ENCODE measurements around the gene RPL18A. TPM values are rescaled to one million over a fixed set of nuclear protein-coding genes. Genes with fewer than 3 reads are reported as not detected.

RPL18A gene
- polyA plus RNA-seq, 1 of the 3 experiments (the other 2 are of a cell fraction): 2,695 TPM

DNA sequence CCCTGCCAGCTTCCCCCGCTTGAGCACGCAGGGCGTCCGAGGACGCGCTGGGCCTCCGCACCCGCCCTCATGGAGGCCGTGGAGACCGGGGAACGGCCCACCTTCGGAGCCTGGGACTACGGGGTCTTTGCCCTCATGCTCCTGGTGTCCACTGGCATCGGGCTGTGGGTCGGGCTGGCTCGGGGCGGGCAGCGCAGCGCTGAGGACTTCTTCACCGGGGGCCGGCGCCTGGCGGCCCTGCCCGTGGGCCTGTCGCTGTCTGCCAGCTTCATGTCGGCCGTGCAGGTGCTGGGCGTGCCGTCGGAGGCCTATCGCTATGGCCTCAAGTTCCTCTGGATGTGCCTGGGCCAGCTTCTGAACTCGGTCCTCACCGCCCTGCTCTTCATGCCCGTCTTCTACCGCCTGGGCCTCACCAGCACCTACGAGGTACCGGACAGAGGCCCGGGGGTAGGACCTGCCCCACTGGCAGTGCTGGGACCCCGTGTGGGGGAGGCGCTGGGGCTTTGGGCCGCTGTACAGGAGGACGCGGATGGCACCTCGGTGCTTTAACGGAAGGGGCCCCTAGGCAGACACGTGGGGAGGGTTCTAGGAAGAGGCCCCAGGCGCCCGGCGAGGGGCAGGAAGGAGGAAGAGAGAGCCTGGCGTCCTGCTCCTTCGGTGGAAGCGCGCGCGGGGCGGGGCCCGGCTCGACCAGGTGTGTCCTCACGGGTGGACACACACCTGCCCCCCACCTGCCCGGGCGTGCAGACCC is 12.7 kb downstream of the RPL18A start:
- Histone ChIP-seq H3K9me3 (no peaks in the 10 kb centered on the region), H3K4me3 (ENCODE audit: low read depth in 2 of 2, low read length in 1 of 2) (no peak overlapping the region), H3F3A (replicated peaks; ENCODE audit: insufficient read depth) (no peaks in the 10 kb centered on the region), H3K9me2 (no peaks in the 10 kb centered on the region), H3K9ac (no peak overlapping the region), H4K20me1 (ENCODE audit: insufficient read depth) (no peaks in the 10 kb centered on the region), H3K27me3 (ENCODE audit: insufficient read depth) (peaks cover 25% of the 10 kb centered on the region), H2AFZ (ENCODE audit: low read depth) (no peak overlapping the region), H3K79me2 (ENCODE audit: insufficient read depth) (no peaks in the 10 kb centered on the region), H3K36me3 (replicated peaks in 1 of 2; ENCODE audit: control insufficient read depth in 1 of 2, insufficient read depth in 2 of 2, low read length in 1 of 2) (no peaks in the 10 kb centered on the region), H3K4me1 (ENCODE audit: control insufficient read depth in 1 of 2, insufficient read depth in 2 of 2, low read depth in 1 of 2, low read length in 1 of 2) (peaks cover 0 to 5% of the 10 kb centered on the region in 2 experiments; a peak in 1 of 4 replicates), H3K27ac (ENCODE audit: low read depth in 2 of 2, low read length in 1 of 2) (no peak overlapping the region), H3K4me2 (no peak overlapping the region)
- TF ChIP-seq TAF1 (IDR thresholded peaks at IDR 0.05; ENCODE audit: borderline replicate concordance, low read depth, low read length) (no peak), RCOR1 (IDR thresholded peaks at IDR 0.05; ENCODE audit: low read length) (no peak), ELF1 (IDR thresholded peaks at IDR 0.05) (no peak), CHD2 (IDR thresholded peaks at IDR 0.05; ENCODE audit: low read length, partially characterized antibody) (no peak), RAD21 (IDR thresholded peaks at IDR 0.05; ENCODE audit: low read length) (no peak), EZH2phosphoT487 (IDR thresholded peaks at IDR 0.05; ENCODE audit: borderline replicate concordance, low read depth) (no peak), RXRA (IDR thresholded peaks at IDR 0.05; ENCODE audit: borderline replicate concordance, low read depth) (no peak), YY1 (IDR thresholded peaks at IDR 0.05; ENCODE audit: low read depth) (no peak), FOXJ3 (CRISPR knock-in tag; IDR thresholded peaks at IDR 0.05) (no peak), NFIC (IDR thresholded peaks at IDR 0.05; ENCODE audit: borderline replicate concordance) (no peak), FOXM1 (IDR thresholded peaks at IDR 0.05; ENCODE audit: low read depth) (no peak), TCF12 (IDR thresholded peaks at IDR 0.05) (no peak), MXI1 (IDR thresholded peaks at IDR 0.05; ENCODE audit: low read depth, low read length) (no peak), SIN3A (IDR thresholded peaks at IDR 0.05; ENCODE audit: borderline replicate concordance, low read depth, low read length) (no peak)
- TF ChIP-seq, protein P1, sequence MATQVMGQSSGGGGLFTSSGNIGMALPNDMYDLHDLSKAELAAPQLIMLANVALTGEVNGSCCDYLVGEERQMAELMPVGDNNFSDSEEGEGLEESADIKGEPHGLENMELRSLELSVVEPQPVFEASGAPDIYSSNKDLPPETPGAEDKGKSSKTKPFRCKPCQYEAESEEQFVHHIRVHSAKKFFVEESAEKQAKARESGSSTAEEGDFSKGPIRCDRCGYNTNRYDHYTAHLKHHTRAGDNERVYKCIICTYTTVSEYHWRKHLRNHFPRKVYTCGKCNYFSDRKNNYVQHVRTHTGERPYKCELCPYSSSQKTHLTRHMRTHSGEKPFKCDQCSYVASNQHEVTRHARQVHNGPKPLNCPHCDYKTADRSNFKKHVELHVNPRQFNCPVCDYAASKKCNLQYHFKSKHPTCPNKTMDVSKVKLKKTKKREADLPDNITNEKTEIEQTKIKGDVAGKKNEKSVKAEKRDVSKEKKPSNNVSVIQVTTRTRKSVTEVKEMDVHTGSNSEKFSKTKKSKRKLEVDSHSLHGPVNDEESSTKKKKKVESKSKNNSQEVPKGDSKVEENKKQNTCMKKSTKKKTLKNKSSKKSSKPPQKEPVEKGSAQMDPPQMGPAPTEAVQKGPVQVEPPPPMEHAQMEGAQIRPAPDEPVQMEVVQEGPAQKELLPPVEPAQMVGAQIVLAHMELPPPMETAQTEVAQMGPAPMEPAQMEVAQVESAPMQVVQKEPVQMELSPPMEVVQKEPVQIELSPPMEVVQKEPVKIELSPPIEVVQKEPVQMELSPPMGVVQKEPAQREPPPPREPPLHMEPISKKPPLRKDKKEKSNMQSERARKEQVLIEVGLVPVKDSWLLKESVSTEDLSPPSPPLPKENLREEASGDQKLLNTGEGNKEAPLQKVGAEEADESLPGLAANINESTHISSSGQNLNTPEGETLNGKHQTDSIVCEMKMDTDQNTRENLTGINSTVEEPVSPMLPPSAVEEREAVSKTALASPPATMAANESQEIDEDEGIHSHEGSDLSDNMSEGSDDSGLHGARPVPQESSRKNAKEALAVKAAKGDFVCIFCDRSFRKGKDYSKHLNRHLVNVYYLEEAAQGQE (IDR thresholded peaks at IDR 0.05; ENCODE audit: low read depth, low read length): no peak
- TF ChIP-seq, protein P2, sequence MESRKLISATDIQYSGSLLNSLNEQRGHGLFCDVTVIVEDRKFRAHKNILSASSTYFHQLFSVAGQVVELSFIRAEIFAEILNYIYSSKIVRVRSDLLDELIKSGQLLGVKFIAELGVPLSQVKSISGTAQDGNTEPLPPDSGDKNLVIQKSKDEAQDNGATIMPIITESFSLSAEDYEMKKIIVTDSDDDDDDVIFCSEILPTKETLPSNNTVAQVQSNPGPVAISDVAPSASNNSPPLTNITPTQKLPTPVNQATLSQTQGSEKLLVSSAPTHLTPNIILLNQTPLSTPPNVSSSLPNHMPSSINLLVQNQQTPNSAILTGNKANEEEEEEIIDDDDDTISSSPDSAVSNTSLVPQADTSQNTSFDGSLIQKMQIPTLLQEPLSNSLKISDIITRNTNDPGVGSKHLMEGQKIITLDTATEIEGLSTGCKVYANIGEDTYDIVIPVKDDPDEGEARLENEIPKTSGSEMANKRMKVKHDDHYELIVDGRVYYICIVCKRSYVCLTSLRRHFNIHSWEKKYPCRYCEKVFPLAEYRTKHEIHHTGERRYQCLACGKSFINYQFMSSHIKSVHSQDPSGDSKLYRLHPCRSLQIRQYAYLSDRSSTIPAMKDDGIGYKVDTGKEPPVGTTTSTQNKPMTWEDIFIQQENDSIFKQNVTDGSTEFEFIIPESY (IDR thresholded peaks at IDR 0.05; ENCODE audit: borderline replicate concordance, low read depth): no peak
- TF ChIP-seq, protein P3, sequence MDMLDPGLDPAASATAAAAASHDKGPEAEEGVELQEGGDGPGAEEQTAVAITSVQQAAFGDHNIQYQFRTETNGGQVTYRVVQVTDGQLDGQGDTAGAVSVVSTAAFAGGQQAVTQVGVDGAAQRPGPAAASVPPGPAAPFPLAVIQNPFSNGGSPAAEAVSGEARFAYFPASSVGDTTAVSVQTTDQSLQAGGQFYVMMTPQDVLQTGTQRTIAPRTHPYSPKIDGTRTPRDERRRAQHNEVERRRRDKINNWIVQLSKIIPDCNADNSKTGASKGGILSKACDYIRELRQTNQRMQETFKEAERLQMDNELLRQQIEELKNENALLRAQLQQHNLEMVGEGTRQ (IDR thresholded peaks at IDR 0.05; ENCODE audit: borderline replicate concordance, low read depth, low read length): no peak
- TF ChIP-seq, protein P4, sequence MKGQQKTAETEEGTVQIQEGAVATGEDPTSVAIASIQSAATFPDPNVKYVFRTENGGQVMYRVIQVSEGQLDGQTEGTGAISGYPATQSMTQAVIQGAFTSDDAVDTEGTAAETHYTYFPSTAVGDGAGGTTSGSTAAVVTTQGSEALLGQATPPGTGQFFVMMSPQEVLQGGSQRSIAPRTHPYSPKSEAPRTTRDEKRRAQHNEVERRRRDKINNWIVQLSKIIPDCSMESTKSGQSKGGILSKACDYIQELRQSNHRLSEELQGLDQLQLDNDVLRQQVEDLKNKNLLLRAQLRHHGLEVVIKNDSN (IDR thresholded peaks at IDR 0.05; ENCODE audit: borderline replicate concordance, low read depth): no peak
- POLR2A ChIA-PET: interaction anchor here (3.3 kb wide), 1 partner anchor 13 kb away, joined by 26 read pairs; the partner anchor contains the start of gene RPL18A
- 78% methylated on average over 22 of the region's 61 CpGs for WGBS (ENCODE audit: low lambda C conversion rate)
- CTCF ChIA-PET: interaction anchor here (0.6 to 4.3 kb wide), 6 partner anchors 60 to 1583 kb away, joined by 3 to 51 read pairs (median 8); partner anchors contain the start of genes ARRDC2 and CCDC124
- DNase-seq: no peak

Data from SK-N-SH (cell line).